Retina (tissue), 1 donor: ENCODE data around the gene RPS6KA3.
"Not testable (repeated sequence)": the region's sequence is repeated elsewhere in the genome, so short reads cannot be mapped to it uniquely, and the experiment has no call there.

Source experiments
- DNase-seq: peaks from one replicate; pipeline ENCODE4 v3.0.0-alpha.2; 2016

Gene RPS6KA3

DNA sequence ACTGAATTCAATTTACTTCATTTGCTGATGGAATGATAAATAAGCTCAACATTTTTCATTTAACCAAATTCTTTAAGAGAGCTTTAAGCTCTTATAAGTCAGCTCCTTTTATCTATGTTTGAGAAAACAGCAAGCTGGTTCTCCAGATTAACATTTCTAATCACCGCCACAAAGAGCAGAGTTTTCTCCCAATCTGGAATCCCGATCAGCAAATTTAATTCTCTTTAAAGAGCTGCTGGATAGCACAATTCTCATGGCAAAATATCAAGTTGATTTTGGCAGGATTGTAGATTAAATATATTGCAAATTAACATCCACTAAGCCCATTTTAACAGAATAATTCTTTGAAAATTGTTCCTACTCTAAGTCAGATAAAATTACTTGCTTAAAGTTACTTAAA is 48.8 kb downstream of the RPS6KA3 start:
- no peak for DNase-seq

DNA sequence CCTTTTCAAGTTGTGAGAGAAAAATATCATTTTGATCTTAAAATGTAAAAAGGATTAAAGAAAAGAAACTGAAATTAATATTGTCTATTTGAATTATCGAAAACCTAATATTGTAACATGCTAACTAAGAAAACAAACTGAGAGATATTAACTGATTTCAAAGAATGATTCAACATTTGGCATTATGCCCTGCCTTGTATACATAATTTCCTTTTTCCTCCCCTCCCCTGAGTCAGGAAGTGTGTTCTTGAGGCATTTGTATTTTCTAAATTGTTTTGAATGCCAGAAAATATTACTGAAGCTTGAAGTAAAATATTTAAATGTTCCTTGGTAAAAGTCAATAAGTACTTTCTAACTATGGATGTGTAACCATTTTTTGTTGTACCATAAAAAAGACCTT is 49.4 kb downstream of the RPS6KA3 start:
- DNase-seq, result no peak

DNA sequence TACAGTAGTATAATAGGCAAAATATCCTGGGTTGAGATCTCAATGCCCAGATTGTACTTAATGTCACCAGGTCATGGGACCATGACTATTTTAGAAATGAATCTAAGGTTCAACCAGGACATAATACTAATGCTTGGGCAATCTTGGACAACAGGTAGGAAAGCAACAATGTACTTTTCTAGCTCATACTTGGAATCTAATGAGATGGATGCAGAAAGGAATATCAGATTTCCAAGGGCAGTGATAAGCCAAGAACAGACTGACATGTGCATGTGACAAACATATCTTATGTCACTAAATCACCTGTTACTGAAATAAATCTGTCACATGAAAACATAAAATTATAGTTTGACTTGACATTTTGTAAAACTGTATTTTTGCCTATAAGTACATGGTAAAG is 51.1 kb downstream of the RPS6KA3 start:
- no peak for DNase-seq

DNA sequence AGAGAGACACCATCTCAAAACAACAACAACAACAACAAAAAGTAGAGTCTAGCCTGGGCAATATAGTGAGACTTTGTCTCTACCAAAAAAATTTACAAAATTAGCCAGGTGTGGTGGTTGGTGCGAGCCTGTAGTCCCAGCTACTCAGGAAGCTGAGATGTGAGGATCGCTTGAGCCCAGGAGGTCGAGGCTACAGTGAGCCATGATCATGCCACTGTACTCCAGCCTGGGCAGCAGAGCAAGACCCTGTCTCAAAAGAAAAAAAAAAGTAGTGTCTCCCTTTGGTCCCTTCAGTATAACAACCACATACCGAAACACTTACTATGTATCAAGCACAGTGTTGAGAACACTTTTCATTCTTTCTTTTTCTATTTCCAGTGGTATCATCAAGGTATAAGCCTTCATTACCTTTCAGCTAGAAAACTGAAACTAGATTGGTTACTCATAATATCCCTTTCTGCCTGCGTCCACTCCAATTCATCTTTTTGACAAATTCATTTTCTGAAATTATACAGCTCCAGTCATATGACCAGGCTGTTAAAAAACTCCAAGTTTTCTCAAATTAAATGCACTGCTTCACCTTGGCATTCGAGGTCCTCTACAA is 54.1 kb downstream of the RPS6KA3 start:
- no peak for DNase-seq

DNA sequence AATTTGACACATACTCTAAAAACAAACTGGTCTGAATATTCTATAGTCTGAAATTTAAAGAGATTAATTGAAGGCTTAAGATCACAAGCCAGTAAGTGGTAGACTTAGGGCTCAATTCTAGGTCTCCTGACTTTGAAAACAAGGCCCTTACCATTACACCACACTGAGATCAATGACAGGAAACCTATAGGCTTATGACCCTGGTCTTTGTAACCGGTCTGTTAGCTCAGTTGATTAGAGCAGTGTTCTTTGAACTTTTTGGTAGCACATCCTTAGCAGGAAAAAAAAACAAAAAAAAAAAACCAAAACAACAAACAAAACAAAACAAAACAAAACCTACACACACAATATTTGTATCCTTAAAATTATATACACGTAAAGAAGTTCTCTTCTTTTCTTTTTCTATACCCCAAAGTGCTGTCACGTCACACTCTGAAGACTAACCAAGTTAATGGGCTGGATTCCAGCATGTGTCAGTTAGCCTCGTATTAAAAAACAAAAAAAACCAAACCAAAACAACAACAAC is 55.4 kb downstream of the RPS6KA3 start:
- DNase-seq, result no peak

DNA sequence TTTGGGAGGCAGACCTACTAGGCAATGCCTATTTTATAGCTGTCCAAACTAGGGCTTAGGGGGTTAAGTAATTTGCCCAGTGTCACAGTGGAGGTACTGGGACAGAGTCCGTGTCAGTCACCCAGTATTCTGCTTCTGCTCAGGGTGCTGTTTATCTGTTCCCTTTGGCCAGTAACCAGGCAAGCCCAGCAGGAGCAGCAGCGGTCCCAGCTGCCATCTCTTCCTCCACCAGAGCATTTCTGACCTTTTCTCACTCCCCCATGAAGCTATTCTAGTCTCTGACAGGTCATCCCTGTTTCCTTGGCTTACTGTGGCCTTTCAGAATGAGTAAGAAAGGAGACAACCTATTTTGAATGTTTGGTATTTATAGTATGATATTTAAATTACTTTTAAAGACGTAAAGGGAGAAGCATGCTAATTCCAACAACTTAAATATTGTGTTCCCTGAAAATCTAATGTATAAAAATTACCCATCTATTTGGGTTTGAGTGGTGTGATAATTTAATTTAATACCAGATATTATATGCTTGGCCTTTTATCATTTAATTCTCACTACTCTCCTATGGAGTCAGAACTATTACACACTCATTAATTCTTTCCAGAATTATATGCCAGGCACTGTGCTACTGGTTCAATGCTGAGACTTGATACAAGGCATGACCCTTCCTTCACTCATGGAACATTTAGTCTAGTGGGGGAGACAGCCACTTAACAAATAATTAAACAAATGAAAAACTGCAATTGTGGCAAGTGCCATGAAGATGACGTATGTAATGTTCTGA is 60.6 kb downstream of the RPS6KA3 start:
- no peak for DNase-seq

DNA sequence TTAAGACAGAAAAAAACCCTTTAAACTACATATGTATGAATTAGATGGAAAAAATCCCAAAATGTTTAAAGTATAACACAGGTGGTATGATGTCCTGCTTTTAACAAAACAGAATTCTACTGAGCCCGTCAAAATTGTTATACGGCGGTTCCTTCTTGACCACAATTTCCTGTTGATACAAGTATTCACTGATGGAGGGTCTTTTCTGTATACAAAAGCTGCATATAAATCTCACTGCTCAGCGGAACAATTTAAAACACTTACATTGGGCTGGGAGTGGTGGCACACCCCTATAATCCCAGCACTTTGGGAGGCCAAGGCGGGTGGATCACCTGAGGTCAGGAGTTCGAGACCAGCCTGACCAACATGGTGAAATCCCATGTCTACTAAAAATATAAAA is 62.4 kb downstream of the RPS6KA3 start:
- DNase-seq, result no peak

DNA sequence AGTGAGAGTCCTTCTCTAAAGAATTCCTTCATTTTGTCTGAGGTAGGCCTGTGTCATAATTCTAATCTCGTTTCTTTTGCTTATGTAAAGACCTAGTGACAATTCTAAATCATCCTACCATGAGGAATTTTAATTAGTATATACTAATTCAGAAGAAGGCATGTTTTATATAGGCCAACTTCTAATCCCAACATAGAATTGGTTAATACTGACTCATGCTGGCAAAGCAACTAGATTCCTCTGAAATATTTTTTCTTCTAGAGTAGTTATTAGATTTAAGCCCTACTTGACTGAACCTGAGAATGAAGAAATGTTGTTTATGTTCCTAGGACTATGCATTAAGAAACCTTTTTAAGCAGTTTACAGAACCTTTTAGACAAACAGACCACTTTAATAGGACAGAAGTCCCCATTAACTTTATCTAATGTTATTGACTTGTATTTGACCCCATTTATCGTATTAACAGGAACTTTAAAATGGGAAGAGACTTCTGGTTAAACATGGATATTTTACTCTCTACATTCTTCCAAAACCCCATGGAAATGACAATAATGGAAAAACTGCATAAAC is 69.0 kb downstream of the RPS6KA3 start:
- DNase-seq, result no peak

DNA sequence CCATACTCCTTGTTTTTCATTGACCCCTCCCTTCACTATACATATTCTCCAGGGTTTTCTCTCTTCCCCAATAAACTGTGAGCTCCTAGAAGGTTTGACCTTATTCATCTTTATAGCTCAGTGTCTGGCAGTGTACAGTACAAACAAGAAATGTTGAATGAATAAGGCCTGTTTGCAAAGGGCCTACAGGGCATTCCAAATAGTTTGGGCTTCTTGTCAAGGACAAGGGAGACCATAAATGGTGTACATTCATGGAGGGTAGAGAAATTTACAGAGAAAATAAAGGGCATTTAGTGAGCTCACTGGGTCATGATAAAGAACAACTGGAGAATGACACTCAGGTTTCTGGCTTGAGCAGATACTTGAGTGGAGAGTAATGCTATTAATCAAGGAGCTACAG is 77.5 kb downstream of the RPS6KA3 start:
- DNase-seq, result no peak

DNA sequence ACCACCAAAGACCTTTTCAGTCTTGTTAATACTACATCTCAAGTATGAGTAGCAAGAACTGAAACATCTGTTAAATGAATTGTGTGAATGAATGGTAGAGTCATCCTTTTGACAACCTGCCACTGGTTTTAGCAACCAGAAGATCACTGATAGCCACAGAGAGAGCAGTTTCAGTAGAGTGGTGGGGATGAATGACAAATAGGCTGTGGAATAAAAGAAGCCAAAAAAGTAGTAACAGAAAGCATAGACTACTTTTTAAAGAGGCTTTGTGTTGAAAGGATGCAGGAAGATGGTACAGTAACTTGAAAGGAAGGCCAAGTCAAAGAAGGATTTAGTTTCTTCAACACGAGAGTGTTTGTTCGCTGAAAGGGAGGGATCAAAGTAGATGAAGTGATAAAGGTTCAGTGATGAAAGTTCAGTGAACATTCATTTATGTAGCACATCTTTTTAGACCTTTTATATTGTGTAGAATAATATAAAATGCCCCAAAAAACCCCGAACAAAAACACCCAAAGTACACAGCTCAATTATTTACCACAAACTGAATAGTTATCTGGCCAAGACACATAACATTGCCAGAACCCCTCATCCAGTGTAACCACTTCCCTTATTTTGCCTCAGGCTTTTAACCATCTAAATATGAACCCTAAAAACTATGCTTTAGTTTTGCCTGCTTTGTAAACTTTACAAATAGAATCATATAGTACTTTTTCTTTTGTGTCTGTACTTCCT is 84.9 kb downstream of the RPS6KA3 start:
- DNase-seq, result no peak

DNA sequence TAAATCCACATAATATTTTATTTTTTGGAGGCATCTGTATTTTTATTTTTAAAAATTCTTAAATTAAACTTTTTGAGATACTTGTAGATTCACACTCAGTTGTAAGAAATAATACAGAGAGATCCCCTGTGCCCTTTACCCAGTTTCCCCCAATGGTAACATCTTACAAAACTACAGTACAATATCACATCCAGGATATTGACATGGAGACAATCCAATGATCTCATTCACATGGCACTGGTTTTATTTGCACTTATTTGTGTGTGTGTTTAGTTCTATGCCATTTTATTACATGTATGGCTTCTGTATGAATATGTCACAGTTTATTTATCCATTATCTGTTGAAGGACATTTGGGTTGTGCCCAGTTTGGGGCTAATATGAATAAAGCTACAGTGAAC is 89.6 kb downstream of the RPS6KA3 start:
- no peak for DNase-seq

DNA sequence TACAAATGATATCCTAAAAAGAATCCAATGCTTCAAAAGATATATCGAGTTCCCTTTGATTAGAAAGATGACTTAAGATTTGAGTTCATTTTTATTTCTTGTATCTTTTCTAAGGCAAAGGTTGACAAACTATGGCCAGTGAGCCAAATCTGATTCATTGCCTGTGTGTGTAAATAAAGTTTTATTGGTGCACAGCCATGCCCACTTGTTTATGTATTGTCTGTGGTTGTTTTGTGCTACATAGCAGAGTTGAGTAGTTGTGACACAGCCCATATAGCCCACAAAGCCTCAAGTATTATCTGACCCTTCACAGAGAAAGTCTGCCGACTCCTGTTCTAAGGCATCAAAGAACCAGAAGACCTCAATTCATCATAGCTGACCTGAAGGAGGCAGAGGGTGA is 92.9 kb downstream of the RPS6KA3 start:
- no peak for DNase-seq

DNA sequence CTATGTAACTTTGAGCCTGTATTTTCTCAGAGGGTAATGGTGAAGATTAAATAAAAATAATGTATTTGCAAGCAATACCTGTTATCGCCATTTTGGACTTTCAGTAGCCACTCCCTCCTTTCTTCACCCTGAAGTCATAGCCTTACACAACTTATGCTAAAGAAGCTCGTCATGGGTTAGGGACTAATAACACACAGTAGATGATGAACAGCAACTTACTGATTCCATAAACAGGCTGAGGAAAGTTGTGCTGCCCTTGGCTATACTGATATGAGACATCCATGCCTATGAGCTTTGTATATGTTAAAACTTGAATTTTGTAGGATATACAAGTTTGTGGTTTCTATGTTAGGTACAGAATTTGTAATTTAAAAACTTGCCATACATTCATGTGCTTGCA is 93.4 kb downstream of the RPS6KA3 start:
- DNase-seq, result no peak

DNA sequence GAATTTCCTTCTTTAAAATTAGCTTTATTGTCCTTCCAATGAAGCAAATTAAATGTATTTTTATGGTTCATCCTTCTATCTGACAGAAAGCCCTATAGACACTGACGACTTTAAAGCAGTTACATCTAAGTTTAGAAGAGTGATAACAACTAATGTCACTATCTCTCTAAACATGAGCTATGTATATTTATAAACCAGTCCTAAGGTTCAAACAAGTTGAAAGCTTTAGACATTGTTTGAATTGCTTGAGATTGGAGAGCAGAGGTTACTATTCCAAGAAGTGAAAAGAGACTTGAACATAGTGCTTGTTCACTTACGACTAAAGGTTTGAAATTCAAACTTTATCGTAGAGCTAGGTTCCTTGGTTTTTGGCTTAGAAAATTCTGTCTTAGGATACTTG is 94.8 kb downstream of the RPS6KA3 start:
- DNase-seq, result no peak

DNA sequence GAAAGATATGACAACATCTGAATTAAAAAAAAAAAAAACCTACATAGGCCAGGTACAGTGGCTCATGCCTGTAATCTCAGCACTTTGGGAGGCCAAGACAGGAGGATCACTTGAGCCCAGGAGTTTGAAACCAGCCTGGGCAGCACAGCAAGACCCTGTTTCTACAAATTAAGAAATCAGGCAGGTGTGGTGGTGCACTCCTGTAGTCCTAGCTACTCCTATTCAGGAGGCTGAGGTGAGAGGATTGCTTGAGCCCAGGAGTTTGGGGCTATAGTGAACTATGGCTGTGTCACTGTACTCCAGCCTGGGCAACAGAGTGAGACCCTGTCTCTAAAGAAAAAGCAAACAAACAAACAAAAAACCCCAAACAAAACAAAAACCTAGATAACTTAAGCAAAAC is 104.2 kb downstream of the RPS6KA3 start:
- DNase-seq, result not testable (repeated sequence)

DNA sequence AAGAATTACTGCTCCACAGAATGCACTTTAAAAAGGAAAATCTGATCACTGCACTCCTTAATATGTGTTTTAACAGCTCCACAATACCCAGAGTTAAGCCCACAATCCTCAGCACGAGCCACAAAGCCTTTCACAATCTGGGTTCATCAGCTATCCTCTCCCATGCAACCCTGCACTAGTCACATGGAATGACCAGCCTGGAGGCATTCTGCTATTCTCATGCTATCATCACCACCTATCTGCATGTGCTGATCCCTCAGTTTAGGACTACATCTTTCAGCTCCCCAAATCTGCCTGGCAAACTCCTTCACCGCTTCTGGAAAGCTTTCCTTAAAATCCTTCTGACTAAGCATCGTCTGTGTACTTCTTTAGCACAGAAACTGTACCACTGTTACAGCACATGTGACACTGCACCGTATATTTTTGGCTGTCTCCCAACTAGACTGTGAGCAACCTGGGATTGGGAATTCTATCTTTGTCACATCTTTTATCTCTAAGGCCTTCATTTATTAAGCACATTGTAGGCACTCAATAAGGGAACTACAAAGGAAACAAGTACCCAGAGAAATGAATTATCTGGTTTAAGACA is 106.8 kb downstream of the RPS6KA3 start:
- DNase-seq, result no peak

DNA sequence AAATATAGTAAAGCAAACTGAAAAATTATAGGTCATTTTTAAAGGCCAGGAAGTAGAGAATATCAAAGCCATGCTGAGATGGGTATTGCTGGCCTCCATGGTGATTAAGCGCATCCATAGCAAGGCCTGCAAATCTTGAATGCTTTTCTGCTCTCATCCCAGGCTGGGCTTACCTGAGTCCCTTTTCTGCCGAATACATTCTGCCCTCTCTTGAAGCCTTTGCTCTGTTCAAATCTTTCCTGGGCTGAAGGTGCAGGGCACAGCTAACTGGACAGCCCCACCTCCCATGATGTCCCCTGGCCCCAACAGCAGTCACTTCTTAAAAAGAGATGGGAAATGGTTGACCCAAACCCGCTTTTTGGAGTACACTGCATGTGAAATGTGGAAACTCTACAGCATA is 115.0 kb downstream of the RPS6KA3 start:
- DNase-seq, result no peak

DNA sequence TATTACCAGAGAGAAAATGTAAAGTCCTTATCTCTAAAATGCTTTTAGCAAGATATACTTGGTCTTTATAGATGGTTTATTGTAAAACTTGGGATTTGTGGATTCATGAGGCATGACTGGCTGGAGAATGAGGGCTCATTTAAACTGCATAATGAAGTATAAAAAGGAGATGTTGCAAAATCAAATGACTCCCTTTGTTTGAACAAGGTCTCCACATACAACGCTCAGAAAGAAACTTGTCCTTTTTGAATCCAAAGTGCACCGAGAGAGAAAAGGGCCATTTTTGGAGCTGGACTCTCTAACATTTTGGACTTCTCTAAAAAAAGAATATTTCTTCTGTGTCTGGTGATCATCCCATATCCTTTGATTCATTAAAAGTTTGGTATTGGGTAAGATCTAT is 117.4 kb downstream of the RPS6KA3 start:
- DNase-seq, result no peak

DNA sequence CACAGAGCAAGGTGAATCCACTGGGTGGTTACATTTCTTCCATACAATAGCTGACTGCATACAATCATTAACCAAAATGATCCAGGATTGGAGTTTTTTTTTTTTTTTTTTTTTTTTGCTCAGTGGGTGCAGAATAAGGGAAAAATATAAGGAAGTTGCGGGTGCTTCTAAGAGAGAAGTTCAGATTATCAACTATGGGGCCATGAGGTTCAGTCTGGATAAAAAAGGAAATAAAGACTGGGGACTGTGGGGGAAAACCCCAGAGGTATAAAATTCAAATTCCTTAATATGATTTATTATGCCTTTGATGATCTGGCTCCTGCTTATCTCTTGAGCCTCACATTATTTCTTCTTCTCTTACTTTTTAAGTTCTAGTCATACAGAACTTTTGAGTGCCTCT is 119.1 kb downstream of the RPS6KA3 start:
- DNase-seq, result no peak

DNA sequence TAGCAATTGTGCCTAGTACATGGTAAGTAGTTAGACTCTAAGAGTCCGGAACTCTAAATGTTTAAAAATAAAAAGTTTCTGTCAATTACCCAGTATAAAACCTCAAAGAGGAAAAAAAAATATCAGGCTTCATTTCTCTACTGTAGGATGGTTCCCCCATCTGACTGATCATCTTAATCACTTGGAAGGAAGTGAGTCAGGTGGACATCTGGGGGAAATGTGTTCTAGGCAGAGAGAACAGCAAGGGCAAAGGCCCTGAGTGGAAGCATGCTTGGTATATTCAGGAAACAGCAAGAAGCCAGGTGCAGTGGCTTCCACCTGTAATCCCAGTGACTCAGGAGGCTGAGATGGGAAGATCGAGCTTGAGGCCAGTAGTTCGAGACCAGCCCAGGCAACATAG is 122.2 kb downstream of the RPS6KA3 start:
- DNase-seq, result no peak

DNA sequence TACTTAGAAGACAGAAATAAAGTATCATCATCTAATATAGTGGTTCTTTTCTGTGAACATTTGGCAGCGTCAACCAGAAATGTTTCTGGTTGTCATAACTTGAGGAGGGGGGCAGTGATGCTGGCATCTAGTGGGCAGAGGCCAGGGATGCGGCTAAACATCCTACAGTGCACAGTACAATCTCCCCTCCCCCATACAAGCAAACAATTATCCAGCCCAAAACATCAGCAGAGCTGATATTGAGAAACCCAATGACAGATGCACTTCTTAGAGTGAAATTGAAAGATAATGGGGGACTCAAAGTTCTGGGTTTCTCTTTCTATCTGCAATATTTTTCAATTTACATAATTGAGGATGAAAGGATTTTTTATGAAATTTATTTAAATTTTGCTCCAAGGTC is 123.1 kb downstream of the RPS6KA3 start:
- DNase-seq, result no peak

DNA sequence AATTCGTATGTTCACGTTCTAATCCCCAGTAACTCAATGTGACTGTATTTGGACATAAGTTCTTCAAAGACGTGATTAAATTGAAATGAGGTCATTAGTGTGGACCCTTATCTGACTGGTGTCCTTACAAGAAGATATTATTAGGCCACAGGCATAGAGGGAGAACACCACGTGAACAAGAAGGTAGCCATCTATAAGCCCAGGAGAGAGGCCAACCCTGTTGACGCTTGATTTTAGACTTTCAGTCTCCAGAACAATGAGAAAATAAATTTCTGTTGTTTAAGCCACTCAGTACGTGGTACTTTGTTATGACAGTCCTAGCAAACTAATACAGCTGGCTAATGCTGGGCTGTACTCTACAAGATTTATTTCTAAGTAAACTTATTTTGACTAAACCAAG is 123.6 kb downstream of the RPS6KA3 start:
- no peak for DNase-seq
